Measurements from ENCODE around the gene LEUTX. TPM values are rescaled to one million over a fixed set of nuclear protein-coding genes. Genes with fewer than 3 reads are reported as not detected.

Gene LEUTX
- total RNA-seq, 2 experiments from 2014 or later: not detected

GRCh38 chr19:39824143-39825092, 45.8 kb downstream of the LEUTX start:
- Histone ChIP-seq H3K27ac (ENCODE audit: low read depth in 1 of 2, low read length in 2 of 2) (peak overlapping the region; percentile 29 to 55), H3K9me3 (ENCODE audit: control insufficient read depth in 1 of 2, insufficient read depth in 1 of 2, low read length in 2 of 2) (no peaks in the 10 kb centered on the region), H3K4me3 (ENCODE audit: low read length) (peak overlapping the region; percentile 94), H3K36me3 (ENCODE audit: insufficient read depth, low read length) (peaks cover 31% of the 10 kb centered on the region), H3K27me3 (ENCODE audit: control insufficient read depth in 1 of 2, insufficient read depth in 2 of 2, low read length in 2 of 2) (no peaks in the 10 kb centered on the region), H3K4me1 (ENCODE audit: insufficient read depth, low read length) (peaks cover 40% of the 10 kb centered on the region)
- Mint-ChIP-seq H3K27ac (no peak overlapping the region), H3K4me1 (ENCODE audit: low read depth) (no peaks in the 10 kb centered on the region), H3K4me3 (no peak overlapping the region), H3K27me3 (no peaks in the 10 kb centered on the region), H3K36me3 (ENCODE audit: low read depth) (peaks cover 26% of the 10 kb centered on the region), H3K9me3 (no peaks in the 10 kb centered on the region)
- DNase-seq (peak; percentile 75 to 94 (median 82)), ATAC-seq (ENCODE audit: poor library complexity) (peak; percentile 99)
- intact Hi-C loops (cut with DNase I, micrococcal nuclease): loop anchor here (1.0 to 10.0 kb wide), 4 partner anchors 9 to 620 kb away; partner anchors contain the start of genes MAP3K10 (in 1 of the 2), SERTAD3 (in 1 of the 2) and ZNF546 (in 1 of the 2)
- no peak for TF ChIP-seq CTCF (IDR thresholded peaks at IDR 0.05)
- ChIA-PET CTCF (interaction anchor here (0.6 kb wide), 1 partner anchor 54 kb away, joined by 3 read pairs; no protein-coding TSS in a partner anchor), POLR2A (interaction anchor here (0.6 to 2.4 kb wide), 3 partner anchors 9 to 179 kb away, joined by 4 to 14 read pairs (median 4); partner anchors contain the start of genes DYRK1B and PSMC4)

- no peaks in the 10 kb centered on the region for H3K27me3 ChIP-seq (ENCODE audit: control insufficient read depth in 1 of 2, insufficient read depth in 2 of 2, low read length in 2 of 2)
- H3K4me3 ChIP-seq (ENCODE audit: low read length): no peak overlapping the region
- peaks cover 39% of the 10 kb centered on the region for H3K4me1 ChIP-seq (ENCODE audit: insufficient read depth, low read length)
- no peak for TF ChIP-seq CTCF (IDR thresholded peaks at IDR 0.05)
- ChIA-PET POLR2A (interaction anchor here (0.6 to 2.4 kb wide), 3 partner anchors 9 to 178 kb away, joined by 4 to 14 read pairs (median 4); partner anchors contain the start of genes DYRK1B and PSMC4), CTCF (interaction anchor here (0.6 kb wide), 1 partner anchor 55 kb away, joined by 3 read pairs; no protein-coding TSS in a partner anchor)
- Mint-ChIP-seq H3K36me3 (ENCODE audit: low read depth) (peaks cover 33% of the 10 kb centered on the region), H3K4me3 (no peak overlapping the region), H3K9me3 (no peaks in the 10 kb centered on the region), H3K27me3 (no peaks in the 10 kb centered on the region), H3K4me1 (ENCODE audit: low read depth) (no peaks in the 10 kb centered on the region), H3K27ac (no peak overlapping the region)
- peak in 1 of 14 experiments; percentile 35 for DNase-seq
- peak overlapping the region; percentile 29 to 52 for H3K27ac ChIP-seq (ENCODE audit: low read depth in 1 of 2, low read length in 2 of 2)
- no peaks in the 10 kb centered on the region for H3K9me3 ChIP-seq (ENCODE audit: control insufficient read depth in 1 of 2, insufficient read depth in 1 of 2, low read length in 2 of 2)
- intact Hi-C loops (cut with DNase I, micrococcal nuclease): loop anchor here in 1 of 2 experiments (10.0 kb wide), 1 partner anchor 620 kb away; the partner anchor contains the start of gene SERTAD3
- ATAC-seq (ENCODE audit: poor library complexity): no peak
- peaks cover 38% of the 10 kb centered on the region for H3K36me3 ChIP-seq (ENCODE audit: insufficient read depth, low read length)
Measured at GRCh38 chr19:39825093-39825463, 46.4 kb downstream of the LEUTX start.

- peaks cover 43% of the 10 kb centered on the region for H3K36me3 ChIP-seq (ENCODE audit: insufficient read depth, low read length)
- DNase-seq (peak in 1 of 14 experiments; percentile 31), ATAC-seq (ENCODE audit: poor library complexity) (no peak)
- CTCF ChIA-PET: no interaction called here
- Mint-ChIP-seq H3K27me3 (no peaks in the 10 kb centered on the region), H3K9me3 (no peaks in the 10 kb centered on the region), H3K36me3 (ENCODE audit: low read depth) (peaks cover 38% of the 10 kb centered on the region), H3K27ac (no peak overlapping the region), H3K4me3 (no peak overlapping the region), H3K4me1 (ENCODE audit: low read depth) (no peaks in the 10 kb centered on the region)
- H3K4me3 ChIP-seq (ENCODE audit: low read length): no peak overlapping the region
- intact Hi-C loops (cut with DNase I, micrococcal nuclease): loop anchor here in 1 of 2 experiments (10.0 kb wide), 1 partner anchor 619 kb away; the partner anchor contains the start of gene SERTAD3
- peak overlapping the region in 1 of 2 donors; percentile 52 for H3K27ac ChIP-seq (ENCODE audit: low read depth in 1 of 2, low read length in 2 of 2)
- no peak for TF ChIP-seq CTCF (IDR thresholded peaks at IDR 0.05)
- H3K4me1 ChIP-seq (ENCODE audit: insufficient read depth, low read length): peaks cover 39% of the 10 kb centered on the region
- POLR2A ChIA-PET: interaction anchor here (2.4 kb wide), 1 partner anchor 8 kb away, joined by 14 read pairs; the partner anchor contains the start of gene DYRK1B
- H3K27me3 ChIP-seq (ENCODE audit: control insufficient read depth in 1 of 2, insufficient read depth in 2 of 2, low read length in 2 of 2): no peaks in the 10 kb centered on the region
- no peaks in the 10 kb centered on the region for H3K9me3 ChIP-seq (ENCODE audit: control insufficient read depth in 1 of 2, insufficient read depth in 1 of 2, low read length in 2 of 2)
Measured at GRCh38 chr19:39825531-39826076, 47.0 kb downstream of the LEUTX start.

Measured in CD4-positive, alpha-beta T cell (primary cell).